ENCODE measurements around the gene SAP130.

SAP130 gene

DNA sequence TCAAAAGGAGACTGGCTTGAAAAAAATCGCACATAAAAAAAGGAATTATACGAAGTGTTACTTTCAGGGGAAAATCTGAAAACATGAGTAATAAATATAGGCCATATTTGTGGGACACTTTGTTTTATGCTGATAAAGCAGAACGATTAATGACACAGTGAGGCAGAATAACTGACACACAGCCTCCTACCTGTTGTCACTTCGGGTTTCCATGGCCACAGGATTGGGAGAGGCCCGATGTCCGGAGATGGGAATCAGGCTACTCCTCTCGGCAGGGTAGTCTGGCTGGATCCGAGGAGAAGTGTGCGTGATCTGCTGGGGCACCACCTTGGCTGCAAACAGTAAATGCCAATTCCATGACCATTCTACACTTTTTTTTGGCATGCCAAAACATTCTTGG is 31.7 kb downstream of the SAP130 start:
- no peak overlapping the region for H3K4ac ChIP-seq (ENCODE audit: low read length)

GRCh38 chr2:127995725-127996124 is 32.1 kb downstream of the SAP130 start:
- H3K27ac ChIP-seq (replicated peaks; ENCODE audit: low read length): no peak overlapping the region
- no peak overlapping the region for H3K4me3 ChIP-seq (ENCODE audit: low read length in 2 of 2)
- H3K9me3 ChIP-seq (replicated peaks in 1 of 2; ENCODE audit: control insufficient read depth in 2 of 2, insufficient read depth in 1 of 2, low read depth in 1 of 2, low read length in 2 of 2): no peaks in the 10 kb centered on the region
- no peak overlapping the region for H2AFZ ChIP-seq (ENCODE audit: low read length)
- no peak overlapping the region for H3K9ac ChIP-seq (ENCODE audit: low read depth, low read length, poor library complexity)
- no peak overlapping the region for H3K4ac ChIP-seq (ENCODE audit: low read length)
- no peak overlapping the region for H2BK5ac ChIP-seq (ENCODE audit: low read length)
- WGBS, 2 donors (ENCODE audit: extremely low coverage in 2 of 2, insufficient read length in 2 of 2, insufficient replicate concordance in 1 of 2): no CpG with 5 or more reads among the region's 7 CpGs
- H3K14ac ChIP-seq (ENCODE audit: low read length): no peak overlapping the region
- no peak overlapping the region for H2BK120ac ChIP-seq (ENCODE audit: low read depth, low read length)
- H2BK15ac ChIP-seq (ENCODE audit: low read length): no peak overlapping the region
- no peak overlapping the region for H3K23ac ChIP-seq (ENCODE audit: low read depth, low read length, poor library complexity)
- no peaks in the 10 kb centered on the region for H3K79me1 ChIP-seq (ENCODE audit: low read depth, low read length)
- no peak overlapping the region for H2AK5ac ChIP-seq (ENCODE audit: low read depth, low read length)
- H2BK12ac ChIP-seq (ENCODE audit: low read length): no peak overlapping the region
- DNase-seq (ENCODE audit: low spot score): no peak
- H3K18ac ChIP-seq (ENCODE audit: low read length): no peak overlapping the region
- no peak overlapping the region for H4K8ac ChIP-seq (ENCODE audit: low read depth, low read length)
- no peak overlapping the region for H4K91ac ChIP-seq (ENCODE audit: low read depth, low read length, poor library complexity)
- H3K27me3 ChIP-seq (ENCODE audit: control insufficient read depth in 3 of 3, insufficient read depth in 3 of 3, low read depth in 1 of 3, low read length in 3 of 3): no peaks in the 10 kb centered on the region
- peaks cover 29 to 98% of the 10 kb centered on the region in 2 donors for H3K36me3 ChIP-seq (replicated peaks in 1 of 2; ENCODE audit: control insufficient read depth in 2 of 2, insufficient read depth in 2 of 2, low read length in 2 of 2)
- H3K4me2 ChIP-seq (ENCODE audit: insufficient read depth, low read length, poor library complexity, severe bottlenecking): no peak overlapping the region
- H3K4me1 ChIP-seq (ENCODE audit: control insufficient read depth in 2 of 2, insufficient read depth in 1 of 2, low read depth in 1 of 2, low read length in 2 of 2): no peaks in the 10 kb centered on the region

More for the DNA sequence above, 31.7 kb downstream of the SAP130 start:
- no peak overlapping the region for H3K18ac ChIP-seq (ENCODE audit: low read length)
- H3K23ac ChIP-seq (ENCODE audit: low read depth, low read length, poor library complexity): no peak overlapping the region
- H3K4me1 ChIP-seq (ENCODE audit: control insufficient read depth in 2 of 2, insufficient read depth in 1 of 2, low read depth in 1 of 2, low read length in 2 of 2): no peaks in the 10 kb centered on the region
- H4K8ac ChIP-seq (ENCODE audit: low read depth, low read length): no peak overlapping the region
- no peaks in the 10 kb centered on the region for H3K27me3 ChIP-seq (ENCODE audit: control insufficient read depth in 3 of 3, insufficient read depth in 3 of 3, low read depth in 1 of 3, low read length in 3 of 3)
- no peak for DNase-seq (ENCODE audit: low spot score)
- H2AFZ ChIP-seq (ENCODE audit: low read length): no peak overlapping the region
- no peaks in the 10 kb centered on the region for H3K9me3 ChIP-seq (replicated peaks in 1 of 2; ENCODE audit: control insufficient read depth in 2 of 2, insufficient read depth in 1 of 2, low read depth in 1 of 2, low read length in 2 of 2)
- H3K14ac ChIP-seq (ENCODE audit: low read length): no peak overlapping the region
- no peak overlapping the region for H3K9ac ChIP-seq (ENCODE audit: low read depth, low read length, poor library complexity)
- H3K36me3 ChIP-seq (replicated peaks in 1 of 2; ENCODE audit: control insufficient read depth in 2 of 2, insufficient read depth in 2 of 2, low read length in 2 of 2): peaks cover 29 to 100% of the 10 kb centered on the region in 2 donors
- H2BK5ac ChIP-seq (ENCODE audit: low read length): no peak overlapping the region
- H2BK12ac ChIP-seq (ENCODE audit: low read length): no peak overlapping the region
- no peak overlapping the region for H2BK120ac ChIP-seq (ENCODE audit: low read depth, low read length)
- H2BK15ac ChIP-seq (ENCODE audit: low read length): no peak overlapping the region
- H3K4me2 ChIP-seq (ENCODE audit: insufficient read depth, low read length, poor library complexity, severe bottlenecking): no peak overlapping the region
- no peaks in the 10 kb centered on the region for H3K79me1 ChIP-seq (ENCODE audit: low read depth, low read length)
- H3K27ac ChIP-seq (replicated peaks; ENCODE audit: low read length): no peak overlapping the region
- no peak overlapping the region for H4K91ac ChIP-seq (ENCODE audit: low read depth, low read length, poor library complexity)
- WGBS, 2 donors (ENCODE audit: extremely low coverage in 2 of 2, insufficient read length in 2 of 2, insufficient replicate concordance in 1 of 2): no CpG with 5 or more reads among the region's 9 CpGs
- H2AK5ac ChIP-seq (ENCODE audit: low read depth, low read length): no peak overlapping the region
- H3K4me3 ChIP-seq (ENCODE audit: low read length in 2 of 2): no peak overlapping the region

DNA sequence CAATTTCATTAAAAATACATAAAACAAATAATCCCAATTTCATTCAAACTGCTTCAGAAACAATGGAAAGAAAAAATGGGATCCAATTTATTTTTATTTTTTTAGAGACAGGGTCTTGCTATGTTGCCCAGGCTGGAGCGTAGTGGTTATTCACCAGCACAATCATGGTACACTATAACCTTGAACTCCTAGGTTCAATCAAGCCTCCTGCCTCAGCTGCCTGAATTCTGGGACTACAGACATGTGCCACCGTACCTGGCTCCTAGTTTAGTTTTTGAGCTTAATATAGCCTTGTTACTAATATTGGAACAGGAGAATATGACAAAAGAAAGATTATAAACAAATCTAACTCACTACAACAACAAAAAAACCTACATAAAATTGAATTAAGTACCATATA is 34.2 kb downstream of the SAP130 start:
- Histone ChIP-seq H3K27ac (replicated peaks; ENCODE audit: low read length) (no peak overlapping the region), H3K36me3 (replicated peaks in 1 of 2; ENCODE audit: control insufficient read depth in 2 of 2, insufficient read depth in 2 of 2, low read length in 2 of 2) (peaks cover 19 to 98% of the 10 kb centered on the region in 2 donors)
- WGBS, 2 donors (ENCODE audit: extremely low coverage in 2 of 2, insufficient read length in 2 of 2, insufficient replicate concordance in 1 of 2): no CpG with 5 or more reads among the region's 2 CpGs

GRCh38 chr2:127991742-127992141 is 36.1 kb downstream of the SAP130 start:
- Histone ChIP-seq H4K8ac (ENCODE audit: low read depth, low read length) (no peak overlapping the region), H2BK5ac (ENCODE audit: low read length) (no peak overlapping the region), H3K9me3 (replicated peaks in 1 of 2; ENCODE audit: control insufficient read depth in 2 of 2, insufficient read depth in 1 of 2, low read depth in 1 of 2, low read length in 2 of 2) (no peaks in the 10 kb centered on the region), H3K4me3 (ENCODE audit: low read length in 2 of 2) (no peak overlapping the region), H2AK5ac (ENCODE audit: low read depth, low read length) (no peak overlapping the region), H4K91ac (ENCODE audit: low read depth, low read length, poor library complexity) (no peak overlapping the region), H3K9ac (ENCODE audit: low read depth, low read length, poor library complexity) (no peak overlapping the region), H2AFZ (ENCODE audit: low read length) (no peak overlapping the region), H3K14ac (ENCODE audit: low read length) (no peak overlapping the region), H3K4me1 (ENCODE audit: control insufficient read depth in 2 of 2, insufficient read depth in 1 of 2, low read depth in 1 of 2, low read length in 2 of 2) (no peaks in the 10 kb centered on the region), H3K23ac (ENCODE audit: low read depth, low read length, poor library complexity) (no peak overlapping the region), H3K4me2 (ENCODE audit: insufficient read depth, low read length, poor library complexity, severe bottlenecking) (no peak overlapping the region), H2BK15ac (ENCODE audit: low read length) (no peak overlapping the region), H3K27ac (replicated peaks; ENCODE audit: low read length) (no peak overlapping the region), H2BK12ac (ENCODE audit: low read length) (no peak overlapping the region), H3K27me3 (ENCODE audit: control insufficient read depth in 3 of 3, insufficient read depth in 3 of 3, low read depth in 1 of 3, low read length in 3 of 3) (no peaks in the 10 kb centered on the region), H3K18ac (ENCODE audit: low read length) (no peak overlapping the region), H3K36me3 (replicated peaks in 1 of 2; ENCODE audit: control insufficient read depth in 2 of 2, insufficient read depth in 2 of 2, low read length in 2 of 2) (peaks cover 20 to 98% of the 10 kb centered on the region in 2 donors), H2BK120ac (ENCODE audit: low read depth, low read length) (no peak overlapping the region), H3K4ac (ENCODE audit: low read length) (no peak overlapping the region), H3K79me1 (ENCODE audit: low read depth, low read length) (peaks cover under 1% of the 10 kb centered on the region)
- no peak for DNase-seq (ENCODE audit: low spot score)
- no CpG with 5 or more reads among the region's 5 CpGs for WGBS, 2 donors (ENCODE audit: extremely low coverage in 2 of 2, insufficient read length in 2 of 2, insufficient replicate concordance in 1 of 2)

More for the DNA sequence above, 34.2 kb downstream of the SAP130 start:
- H3K79me1 ChIP-seq (ENCODE audit: low read depth, low read length): no peaks in the 10 kb centered on the region
- H3K23ac ChIP-seq (ENCODE audit: low read depth, low read length, poor library complexity): no peak overlapping the region
- H3K9ac ChIP-seq (ENCODE audit: low read depth, low read length, poor library complexity): no peak overlapping the region
- H2BK12ac ChIP-seq (ENCODE audit: low read length): no peak overlapping the region
- no peak overlapping the region for H2BK15ac ChIP-seq (ENCODE audit: low read length)
- H3K27me3 ChIP-seq (ENCODE audit: control insufficient read depth in 3 of 3, insufficient read depth in 3 of 3, low read depth in 1 of 3, low read length in 3 of 3): no peaks in the 10 kb centered on the region
- H3K14ac ChIP-seq (ENCODE audit: low read length): no peak overlapping the region
- DNase-seq (ENCODE audit: low spot score): no peak
- no peaks in the 10 kb centered on the region for H3K9me3 ChIP-seq (replicated peaks in 1 of 2; ENCODE audit: control insufficient read depth in 2 of 2, insufficient read depth in 1 of 2, low read depth in 1 of 2, low read length in 2 of 2)
- H2AFZ ChIP-seq (ENCODE audit: low read length): no peak overlapping the region
- H3K4me2 ChIP-seq (ENCODE audit: insufficient read depth, low read length, poor library complexity, severe bottlenecking): no peak overlapping the region
- H3K18ac ChIP-seq (ENCODE audit: low read length): no peak overlapping the region
- no peak overlapping the region for H2AK5ac ChIP-seq (ENCODE audit: low read depth, low read length)
- H3K4me1 ChIP-seq (ENCODE audit: control insufficient read depth in 2 of 2, insufficient read depth in 1 of 2, low read depth in 1 of 2, low read length in 2 of 2): no peaks in the 10 kb centered on the region
- H3K4ac ChIP-seq (ENCODE audit: low read length): no peak overlapping the region
- H2BK5ac ChIP-seq (ENCODE audit: low read length): no peak overlapping the region
- H4K91ac ChIP-seq (ENCODE audit: low read depth, low read length, poor library complexity): no peak overlapping the region
- no peak overlapping the region for H3K4me3 ChIP-seq (ENCODE audit: low read length in 2 of 2)
- no peak overlapping the region for H2BK120ac ChIP-seq (ENCODE audit: low read depth, low read length)
- H4K8ac ChIP-seq (ENCODE audit: low read depth, low read length): no peak overlapping the region

All from neuronal stem cell (in vitro differentiated cells).